ENCODE results near the gene TAF1D. TPM values are rescaled to one million over a fixed set of nuclear protein-coding genes. Genes with fewer than 3 reads are reported as not detected.
A peak's percentile ranks its signal among the peaks of the same experiment; 100 is the strongest.

Gene TAF1D, protein sequence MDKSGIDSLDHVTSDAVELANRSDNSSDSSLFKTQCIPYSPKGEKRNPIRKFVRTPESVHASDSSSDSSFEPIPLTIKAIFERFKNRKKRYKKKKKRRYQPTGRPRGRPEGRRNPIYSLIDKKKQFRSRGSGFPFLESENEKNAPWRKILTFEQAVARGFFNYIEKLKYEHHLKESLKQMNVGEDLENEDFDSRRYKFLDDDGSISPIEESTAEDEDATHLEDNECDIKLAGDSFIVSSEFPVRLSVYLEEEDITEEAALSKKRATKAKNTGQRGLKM
- 100 to 1,000 TPM in 2 of 3 donors, 10 to 100 TPM in 1; 91.5 to 172 (median 154) TPM for total RNA-seq

DNA sequence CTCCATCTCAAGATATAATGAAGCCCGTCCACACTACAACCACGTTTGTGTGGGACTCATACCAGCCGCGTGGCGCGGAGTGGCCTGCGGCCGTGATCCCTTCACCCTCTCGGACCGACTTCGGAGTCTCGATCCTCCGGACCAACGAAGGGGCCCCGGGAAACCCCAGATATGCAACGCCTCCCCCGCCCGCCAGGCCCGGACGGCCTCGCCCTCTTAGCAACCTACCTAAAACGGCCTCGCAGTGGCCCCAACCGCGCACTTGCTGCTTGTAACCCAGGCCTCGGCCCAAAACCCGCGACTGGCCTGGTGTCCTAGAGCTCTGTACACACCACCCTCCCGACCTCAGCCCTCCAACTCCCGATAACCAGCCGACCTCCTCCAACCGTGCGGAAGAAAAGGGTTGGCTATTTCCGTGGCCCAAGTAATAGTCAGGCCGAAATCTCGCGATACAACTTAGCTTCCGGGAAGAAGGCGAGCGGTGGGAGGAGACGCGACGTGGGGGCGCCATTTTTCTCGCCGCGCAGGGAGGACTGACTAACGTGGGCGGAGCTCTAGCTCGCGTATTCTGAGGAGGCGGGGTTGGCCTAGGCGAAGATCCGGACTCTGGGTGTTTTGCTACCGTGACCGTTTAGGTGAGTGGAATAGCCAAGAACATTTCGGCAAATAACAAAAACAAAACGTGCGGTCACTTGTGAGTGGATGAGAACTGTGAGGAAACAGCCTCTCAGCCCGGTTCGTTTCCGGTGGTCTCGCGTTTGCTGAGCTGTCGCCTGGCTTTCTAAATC lies at the start of gene TAF1D, which contains the start of gene C11orf54:
Gene TAF1D, minus strand, starts transcription at position 402 of the 788 bp plus-strand sequence. CDS start 2,191 bp downstream, outside the sequence.
Gene C11orf54, plus strand, starts transcription at position 579 of the 788 bp plus-strand sequence. CDS start 5,722 bp downstream, outside the sequence.
- peak within 1 kb of the TSS; percentile 87 to 91 (median 90) for H3K4me3 ChIP-seq
- peaks cover 7% of the 10 kb centered on the region for H3K36me3 ChIP-seq
- no peaks in the 10 kb centered on the region for H3K27me3 ChIP-seq
- peaks cover 0 to 22% of the 10 kb centered on the region in 2 donors for H3K4me1 ChIP-seq
- intact Hi-C loops (cut with DNase I; ENCODE audit: low total_unique reads): no loop called here
- H3K27ac ChIP-seq: peak within 1 kb of the TSS; percentile 96 to 97
- no peaks in the 10 kb centered on the region for H3K9me3 ChIP-seq
- peak; percentile 96 to 98 for DNase-seq (ENCODE audit: low spot score in 2 of 2)
- peak; percentile 80 for TF ChIP-seq POLR2A (IDR thresholded peaks at IDR 0.05)
- peak; percentile 89 to 95 (median 94) for TF ChIP-seq POLR2AphosphoS5 (IDR thresholded peaks at IDR 0.05)
- TF ChIP-seq, protein P1, sequence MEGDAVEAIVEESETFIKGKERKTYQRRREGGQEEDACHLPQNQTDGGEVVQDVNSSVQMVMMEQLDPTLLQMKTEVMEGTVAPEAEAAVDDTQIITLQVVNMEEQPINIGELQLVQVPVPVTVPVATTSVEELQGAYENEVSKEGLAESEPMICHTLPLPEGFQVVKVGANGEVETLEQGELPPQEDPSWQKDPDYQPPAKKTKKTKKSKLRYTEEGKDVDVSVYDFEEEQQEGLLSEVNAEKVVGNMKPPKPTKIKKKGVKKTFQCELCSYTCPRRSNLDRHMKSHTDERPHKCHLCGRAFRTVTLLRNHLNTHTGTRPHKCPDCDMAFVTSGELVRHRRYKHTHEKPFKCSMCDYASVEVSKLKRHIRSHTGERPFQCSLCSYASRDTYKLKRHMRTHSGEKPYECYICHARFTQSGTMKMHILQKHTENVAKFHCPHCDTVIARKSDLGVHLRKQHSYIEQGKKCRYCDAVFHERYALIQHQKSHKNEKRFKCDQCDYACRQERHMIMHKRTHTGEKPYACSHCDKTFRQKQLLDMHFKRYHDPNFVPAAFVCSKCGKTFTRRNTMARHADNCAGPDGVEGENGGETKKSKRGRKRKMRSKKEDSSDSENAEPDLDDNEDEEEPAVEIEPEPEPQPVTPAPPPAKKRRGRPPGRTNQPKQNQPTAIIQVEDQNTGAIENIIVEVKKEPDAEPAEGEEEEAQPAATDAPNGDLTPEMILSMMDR (IDR thresholded peaks at IDR 0.05): peak in 2 of 3 donors; percentile 33

DNA sequence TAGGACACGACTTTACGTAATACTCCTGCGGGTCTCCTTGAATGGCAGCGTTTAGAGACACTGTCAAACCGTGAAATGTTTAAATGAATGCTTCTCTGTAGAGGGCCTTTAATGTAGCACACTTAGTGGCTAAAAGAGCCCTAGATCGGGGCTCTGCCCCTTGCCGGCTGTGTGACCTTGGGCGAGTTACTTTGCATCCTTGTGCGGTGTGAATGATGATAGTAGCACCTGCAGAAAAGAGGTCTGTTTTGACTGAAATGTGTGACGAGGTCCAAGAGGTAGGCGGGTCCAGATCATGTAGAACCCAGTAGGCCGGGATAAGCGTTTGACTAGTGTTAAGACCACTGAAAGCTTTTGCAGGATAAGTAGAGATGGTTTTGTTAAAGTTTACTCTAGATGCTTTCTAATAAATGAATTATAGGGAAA lies 43.7 kb upstream of the TAF1D start:
- intact Hi-C loops (cut with DNase I; ENCODE audit: low total_unique reads): no loop called here
- DNase-seq (ENCODE audit: low spot score in 2 of 2): no peak
- H3K27ac ChIP-seq: peak overlapping the region; percentile 95 to 98
- peaks cover 0 to 10% of the 10 kb centered on the region in 2 donors for H3K4me1 ChIP-seq
- no peaks in the 10 kb centered on the region for H3K36me3 ChIP-seq
- TF ChIP-seq, protein P1 (IDR thresholded peaks at IDR 0.05): peak in 1 of 3 donors; percentile 4
- no peak for TF ChIP-seq POLR2AphosphoS5 (IDR thresholded peaks at IDR 0.05)
- peak overlapping the region; percentile 85 to 99 (median 96) for H3K4me3 ChIP-seq
- H3K9me3 ChIP-seq: no peaks in the 10 kb centered on the region
- no peaks in the 10 kb centered on the region for H3K27me3 ChIP-seq

DNA sequence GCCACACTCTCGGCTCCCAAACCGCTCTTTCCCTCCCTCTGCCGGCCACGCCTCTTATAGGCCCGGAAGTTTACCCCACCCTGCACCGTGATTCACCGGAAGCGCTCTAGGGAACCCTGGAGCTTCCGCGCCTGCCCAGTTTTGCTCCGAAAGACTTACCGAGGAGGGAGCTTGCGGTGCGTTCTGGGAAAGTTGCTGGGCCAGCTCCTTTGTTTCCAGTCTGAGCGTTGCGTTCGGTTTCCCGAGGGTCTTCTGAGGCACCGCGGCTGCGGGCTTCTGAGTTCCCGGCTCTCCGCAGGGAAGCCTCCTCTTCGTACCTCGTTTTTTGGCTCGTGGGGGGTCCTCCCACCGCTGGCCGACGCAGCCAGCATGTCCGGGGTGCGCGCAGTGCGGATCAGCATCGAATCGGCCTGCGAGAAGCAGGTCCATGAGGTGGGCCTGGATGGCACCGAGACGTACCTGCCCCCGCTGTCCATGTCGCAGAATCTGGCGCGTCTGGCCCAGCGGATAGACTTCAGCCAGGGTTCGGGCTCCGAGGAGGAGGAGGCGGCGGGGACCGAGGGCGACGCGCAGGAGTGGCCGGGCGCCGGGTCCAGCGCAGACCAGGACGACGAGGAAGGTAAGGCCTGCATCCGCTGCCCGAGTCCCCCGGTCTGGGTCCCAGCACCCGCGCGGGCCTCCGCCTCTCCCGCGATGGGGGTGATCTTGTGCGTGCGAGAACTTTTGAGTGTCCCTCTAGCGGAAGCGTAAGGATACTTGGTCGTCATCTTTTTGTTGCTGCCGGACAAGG lies 43.0 kb upstream of the TAF1D start, which contains the start of gene MED17:
Gene MED17, plus strand, starts transcription at position 138 of the 790 bp plus-strand sequence. Its CDS starts 232 bp downstream, at position 370.
- no peaks in the 10 kb centered on the region for H3K27me3 ChIP-seq
- peak within 1 kb of the TSS; percentile 95 to 98 for H3K27ac ChIP-seq
- H3K4me3 ChIP-seq: peak within 1 kb of the TSS; percentile 85 to 99 (median 96)
- TF ChIP-seq POLR2A (IDR thresholded peaks at IDR 0.05) (peak; percentile 42), POLR2AphosphoS5 (IDR thresholded peaks at IDR 0.05) (peak; percentile 37 to 83 (median 61))
- TF ChIP-seq, protein P1 (IDR thresholded peaks at IDR 0.05): peak; percentile 32 to 42 (median 35)
- DNase-seq (ENCODE audit: low spot score in 2 of 2): peak; percentile 87 to 90
- intact Hi-C loops (cut with DNase I; ENCODE audit: low total_unique reads): no loop called here
- no peaks in the 10 kb centered on the region for H3K9me3 ChIP-seq
- peaks cover 0 to 10% of the 10 kb centered on the region in 2 donors for H3K4me1 ChIP-seq
- H3K36me3 ChIP-seq: no peaks in the 10 kb centered on the region

DNA sequence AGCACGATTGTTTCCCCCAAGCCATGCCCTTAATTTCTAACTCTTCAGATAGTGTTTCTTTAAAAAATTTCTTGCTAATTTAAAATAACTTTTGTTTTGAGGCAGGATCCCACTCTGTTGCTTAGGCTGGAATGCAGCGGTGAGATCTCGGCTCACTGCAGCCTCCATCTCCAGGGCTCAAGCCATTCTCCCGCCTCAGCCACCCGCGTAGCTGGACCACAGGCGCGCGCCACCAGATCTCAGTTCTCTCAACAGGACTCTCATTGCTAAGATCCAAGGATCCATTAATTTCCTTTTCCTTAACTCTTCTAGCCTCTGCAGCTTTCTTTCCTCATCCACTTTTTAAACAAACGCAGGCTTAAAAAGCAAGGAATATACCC lies 42.5 kb upstream of the TAF1D start:
- Histone ChIP-seq H3K4me1 (peaks cover 0 to 10% of the 10 kb centered on the region in 2 donors), H3K9me3 (no peaks in the 10 kb centered on the region), H3K27ac (peak overlapping the region; percentile 95 to 98), H3K36me3 (no peaks in the 10 kb centered on the region), H3K4me3 (peak overlapping the region; percentile 85 to 99 (median 96)), H3K27me3 (no peaks in the 10 kb centered on the region)
- TF ChIP-seq POLR2A (IDR thresholded peaks at IDR 0.05): no peak
- no peak for TF ChIP-seq POLR2AphosphoS5 (IDR thresholded peaks at IDR 0.05)
- TF ChIP-seq, protein P1 (IDR thresholded peaks at IDR 0.05): no peak
- intact Hi-C loops (cut with DNase I; ENCODE audit: low total_unique reads): no loop called here
- no peak for DNase-seq (ENCODE audit: low spot score in 2 of 2)

Data from breast epithelium (tissue), 4 donors.